Right renal pelvis (tissue), 4 donors: ENCODE measurements around the gene PLBD2. TPM values are rescaled to one million over a fixed set of nuclear protein-coding genes. Genes with fewer than 3 reads are reported as not detected.

Experiments
- DNase-seq, 4 donors: peaks; one replicate each; pipeline ENCODE4 v3.0.0-alpha.2; 2013; ENCODE audit warnings: low read depth in 4 of 4, low spot score in 3 of 4, missing footprints in 1 of 4
- polyA plus RNA-seq, 4 donors: library from polyadenylated mRNA; unstranded; fragments of 120-200 nt; gene quantifications; one replicate each; pipeline ENCODE4 v1.2.1, GENCODE V29; 2013; ENCODE audit not compliant: insufficient read length in 4 of 4

PLBD2 gene, protein sequence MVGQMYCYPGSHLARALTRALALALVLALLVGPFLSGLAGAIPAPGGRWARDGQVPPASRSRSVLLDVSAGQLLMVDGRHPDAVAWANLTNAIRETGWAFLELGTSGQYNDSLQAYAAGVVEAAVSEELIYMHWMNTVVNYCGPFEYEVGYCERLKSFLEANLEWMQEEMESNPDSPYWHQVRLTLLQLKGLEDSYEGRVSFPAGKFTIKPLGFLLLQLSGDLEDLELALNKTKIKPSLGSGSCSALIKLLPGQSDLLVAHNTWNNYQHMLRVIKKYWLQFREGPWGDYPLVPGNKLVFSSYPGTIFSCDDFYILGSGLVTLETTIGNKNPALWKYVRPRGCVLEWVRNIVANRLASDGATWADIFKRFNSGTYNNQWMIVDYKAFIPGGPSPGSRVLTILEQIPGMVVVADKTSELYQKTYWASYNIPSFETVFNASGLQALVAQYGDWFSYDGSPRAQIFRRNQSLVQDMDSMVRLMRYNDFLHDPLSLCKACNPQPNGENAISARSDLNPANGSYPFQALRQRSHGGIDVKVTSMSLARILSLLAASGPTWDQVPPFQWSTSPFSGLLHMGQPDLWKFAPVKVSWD
- polyA plus RNA-seq = 10 to 100 TPM; 18.8 to 22.2 (median 20.9) TPM

DNA sequence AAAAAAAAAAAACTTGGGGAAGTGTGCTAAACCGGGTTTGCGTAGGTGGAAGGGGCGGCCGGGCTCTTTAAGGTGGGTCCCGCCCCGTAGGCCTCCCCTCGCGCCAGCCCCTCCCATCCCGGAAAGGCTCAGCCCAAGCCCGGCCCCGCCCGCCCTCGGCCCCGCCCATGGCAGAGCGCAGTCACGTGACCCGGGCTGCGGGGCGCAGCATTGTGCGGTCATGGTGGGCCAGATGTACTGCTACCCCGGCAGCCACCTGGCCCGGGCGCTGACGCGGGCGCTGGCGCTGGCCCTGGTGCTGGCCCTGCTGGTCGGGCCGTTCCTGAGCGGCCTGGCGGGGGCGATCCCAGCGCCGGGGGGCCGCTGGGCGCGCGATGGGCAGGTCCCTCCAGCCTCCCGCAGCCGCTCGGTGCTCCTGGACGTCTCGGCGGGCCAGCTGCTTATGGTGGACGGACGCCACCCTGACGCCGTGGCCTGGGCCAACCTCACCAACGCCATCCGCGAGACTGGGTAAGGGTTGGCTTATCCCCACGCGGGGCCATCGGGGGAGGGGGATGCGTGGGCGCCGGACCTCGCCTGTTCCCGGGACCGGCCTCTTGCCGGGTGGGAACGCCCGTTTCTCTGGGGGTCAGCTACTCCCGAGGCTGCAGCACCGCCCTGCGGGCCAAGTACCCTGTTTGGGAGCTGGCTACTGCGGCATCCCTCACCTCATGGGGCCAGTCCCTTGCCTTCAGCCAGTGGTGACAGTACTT, at the start of gene PLBD2:
TSS of gene PLBD2 (plus strand) at position 207 of the 752 bp plus-strand sequence. CDS start at position 221, 14 bp downstream.
- peak; percentile 82 to 90 (median 86) for DNase-seq

DNA sequence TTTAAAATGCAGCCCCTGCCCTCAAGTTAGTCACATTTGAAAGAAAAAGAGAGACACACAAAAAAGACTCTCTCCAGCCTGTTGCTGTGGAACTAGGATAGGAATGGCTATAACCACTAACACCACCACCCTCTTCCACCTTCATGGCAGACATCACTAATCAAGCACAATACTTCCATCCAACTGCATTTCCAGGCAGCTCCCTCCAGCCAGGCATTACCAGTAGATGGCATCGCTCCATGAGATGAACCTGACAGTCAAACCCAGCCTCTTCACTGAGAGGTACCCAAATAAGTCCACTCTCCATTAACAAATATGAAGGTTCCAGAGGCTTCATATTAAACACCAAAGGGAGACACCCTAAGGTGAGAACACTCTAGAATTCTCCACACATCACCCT, 47.9 kb upstream of the PLBD2 start:
- DNase-seq = no peak

DNA sequence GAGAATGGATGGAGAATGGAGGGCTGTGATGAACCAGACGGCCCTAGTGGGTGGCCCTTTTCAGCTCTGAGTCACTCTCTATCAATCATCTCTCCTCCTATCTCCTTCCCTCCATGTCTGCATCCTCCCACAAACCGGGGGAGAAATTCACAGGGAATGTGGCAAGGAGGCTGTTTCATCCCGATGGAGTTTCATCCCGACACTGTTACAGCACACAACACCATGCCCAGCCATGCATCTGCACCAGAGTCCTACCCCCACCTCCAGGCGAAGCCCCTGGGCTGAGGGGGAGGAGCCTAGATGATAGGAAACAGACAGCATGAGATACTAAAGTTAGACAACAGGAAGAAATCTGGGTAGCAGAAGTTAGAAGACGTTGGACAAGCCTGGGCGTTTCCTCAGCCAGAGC, 44.3 kb upstream of the PLBD2 start:
- DNase-seq = no peak

DNA sequence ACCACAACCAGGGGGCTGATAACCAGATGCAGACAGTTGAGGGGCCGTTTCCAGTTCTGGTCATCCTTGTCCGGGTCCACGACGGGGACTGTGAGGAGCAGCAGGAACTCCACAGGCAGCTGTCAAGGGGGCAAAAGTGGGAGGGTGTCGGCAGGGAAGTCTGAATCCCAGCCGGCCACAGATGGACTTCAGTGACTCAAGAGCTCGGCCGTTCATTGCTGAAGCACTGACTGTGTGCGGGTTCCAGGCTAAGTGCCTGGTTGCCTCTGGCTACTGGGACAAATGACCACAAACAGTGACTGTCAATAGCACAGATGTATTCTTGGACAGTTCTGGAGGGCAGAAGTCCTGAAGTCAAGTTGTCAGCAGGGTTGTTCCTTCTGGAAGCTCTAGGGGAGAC, 43.0 kb upstream of the PLBD2 start:
- DNase-seq = no peak

DNA sequence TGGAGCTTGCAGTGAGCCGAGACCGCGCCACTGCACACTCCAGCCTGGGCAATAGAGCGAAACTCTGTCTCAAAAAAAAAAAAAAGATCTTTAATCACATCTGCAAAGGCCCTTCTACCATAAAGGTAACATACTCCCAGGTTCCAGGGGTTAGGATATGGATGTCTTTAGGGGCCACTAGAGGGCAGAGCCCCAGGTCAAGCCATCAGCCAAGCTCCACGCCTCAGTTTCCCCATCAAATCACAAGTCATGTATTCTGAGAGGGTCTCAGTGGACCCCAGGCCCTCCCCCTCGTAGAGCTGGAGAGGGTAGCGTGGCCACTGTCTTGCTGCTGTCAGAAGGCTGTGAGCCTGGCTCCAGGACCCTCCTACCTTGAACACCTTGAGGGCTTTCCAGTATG, 42.2 kb upstream of the PLBD2 start:
- DNase-seq = no peak

DNA sequence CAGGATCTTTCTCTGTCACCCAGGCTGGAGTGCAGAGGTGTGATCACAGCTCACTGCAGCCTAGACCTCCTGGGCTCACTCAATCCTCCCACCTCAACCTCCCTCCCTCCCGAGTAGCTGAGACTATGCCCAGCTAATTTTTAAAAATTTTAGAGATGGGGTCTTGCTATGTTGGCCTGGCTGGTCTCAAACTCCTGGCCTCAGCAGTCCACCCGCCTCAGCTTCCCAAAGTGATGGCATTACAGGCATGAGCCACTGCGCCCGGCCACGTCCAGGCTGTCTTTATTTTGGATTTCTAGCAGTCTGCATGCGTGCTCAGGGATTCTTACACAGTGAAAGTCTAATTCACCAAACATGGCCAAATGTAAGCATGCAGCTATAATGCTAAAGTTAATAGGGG, 41.3 kb upstream of the PLBD2 start:
- no peak for DNase-seq

DNA sequence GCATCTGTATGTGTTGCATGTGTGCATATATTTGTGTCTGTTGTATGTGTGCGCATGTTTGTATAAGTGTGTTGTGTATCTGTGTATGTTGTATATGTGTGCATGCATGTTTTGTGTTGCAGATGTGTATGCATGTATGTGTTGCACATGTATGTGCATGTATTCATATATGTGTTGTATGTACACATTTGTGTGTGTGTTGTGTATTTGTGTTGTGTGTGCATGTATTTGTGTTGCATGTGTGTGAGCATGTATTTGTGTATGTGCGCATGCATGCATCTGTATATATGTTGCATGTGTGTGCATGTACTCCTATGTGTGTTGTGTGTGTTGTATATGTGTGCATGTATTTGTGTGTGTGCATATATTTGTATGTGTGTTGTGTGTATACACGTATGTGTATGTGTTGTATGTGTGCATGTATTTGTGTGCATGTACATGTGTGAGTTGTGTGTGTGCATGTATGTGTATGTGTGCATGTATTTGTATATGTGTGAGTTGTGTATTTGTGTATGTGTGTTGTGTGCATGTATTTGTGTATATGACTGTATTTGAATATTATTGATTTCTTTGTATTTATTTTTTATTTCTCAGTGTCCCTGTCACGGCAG, 40.2 kb upstream of the PLBD2 start:
- no peak for DNase-seq

DNA sequence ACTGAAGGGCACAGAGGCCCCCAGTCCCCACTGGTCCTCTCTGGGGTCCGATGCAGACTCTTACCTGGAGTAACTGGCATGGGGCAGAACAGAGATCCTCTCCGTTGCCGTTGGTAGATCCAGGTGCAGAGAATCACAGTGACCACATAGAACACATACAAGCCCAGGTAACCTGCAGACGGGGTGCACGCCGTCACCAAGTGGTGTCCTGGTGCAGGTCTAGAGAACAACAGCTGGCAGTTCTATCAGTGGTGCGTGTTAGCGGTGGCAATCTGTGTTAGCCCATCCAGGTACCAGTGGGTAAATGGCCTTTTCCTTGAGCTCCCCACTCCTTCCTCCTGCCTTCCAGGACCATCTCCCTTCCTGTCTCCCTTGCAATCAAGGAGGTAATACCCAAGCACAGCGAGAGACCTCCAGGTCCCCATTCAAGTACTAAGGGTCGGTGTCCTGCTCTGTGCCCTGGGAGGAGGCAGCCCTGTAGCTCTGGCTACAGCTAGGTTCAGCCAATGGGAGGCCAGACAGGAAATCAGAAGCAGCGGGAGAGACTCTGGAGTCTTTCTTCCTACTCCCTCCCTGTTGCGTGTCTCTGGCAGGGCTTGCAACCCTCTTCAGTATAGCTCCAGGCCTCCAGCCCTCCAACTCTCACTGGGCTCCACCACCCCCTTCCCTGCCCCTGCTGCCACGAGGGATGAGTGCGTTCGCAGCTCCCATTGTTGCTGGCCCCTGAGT, 39.3 kb upstream of the PLBD2 start:
- no peak for DNase-seq

DNA sequence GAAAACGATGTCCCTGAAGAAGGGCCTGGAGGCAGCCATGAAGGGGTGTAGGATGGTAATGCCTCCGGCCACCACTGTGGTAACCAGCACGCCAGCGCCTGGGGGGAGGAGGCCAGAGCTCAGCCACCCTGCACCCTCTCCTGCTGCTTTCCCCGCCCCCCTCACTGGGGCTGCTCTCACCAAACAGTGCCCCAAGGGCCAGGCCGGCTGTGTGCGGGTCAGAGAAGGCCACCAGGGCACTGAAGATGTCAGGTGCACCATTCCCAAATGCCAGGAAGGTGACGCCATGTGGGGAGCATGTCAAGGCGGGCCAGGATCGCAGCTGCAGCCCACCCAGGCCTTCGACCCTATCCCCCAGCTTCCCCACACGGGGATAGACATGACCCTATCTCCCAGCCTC, 38.0 kb upstream of the PLBD2 start:
- no peak for DNase-seq

DNA sequence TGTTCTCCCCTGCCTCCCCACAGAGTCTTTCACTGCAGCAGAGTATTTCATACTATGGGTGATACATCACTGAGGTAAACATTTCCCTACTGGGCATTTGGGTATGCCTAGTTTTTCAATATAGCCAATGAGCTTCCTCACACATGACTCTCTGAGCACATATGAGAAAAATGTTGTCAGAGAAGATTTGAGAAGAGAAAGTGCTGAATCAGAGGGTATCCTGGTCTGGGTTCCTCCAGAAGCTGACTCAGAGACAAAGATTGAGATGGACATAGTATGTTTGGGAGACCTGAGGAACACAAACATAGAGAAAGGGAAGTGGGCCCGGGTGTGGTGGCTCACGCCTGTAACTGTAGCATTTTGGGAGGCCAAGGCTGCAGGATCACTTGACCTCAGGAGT, 36.0 kb upstream of the PLBD2 start:
- DNase-seq = no peak

DNA sequence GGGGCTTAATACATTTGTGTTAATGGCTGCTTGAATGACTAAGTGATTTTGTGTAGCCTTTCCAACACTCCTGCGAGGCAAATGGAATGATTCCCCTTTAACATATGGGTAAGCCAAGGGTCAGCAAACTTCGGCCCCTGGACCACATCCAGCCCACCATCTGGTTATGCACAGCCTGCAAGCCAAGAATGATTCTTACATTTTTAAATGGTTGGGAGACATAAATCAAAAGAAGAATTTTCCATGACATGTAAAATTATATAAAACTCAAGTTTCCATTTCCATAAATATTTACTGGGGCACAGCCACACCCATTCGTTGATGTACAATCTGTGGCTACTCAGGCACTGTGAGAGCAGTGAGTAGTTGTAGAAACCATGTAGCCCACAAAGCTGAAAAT, 32.5 kb upstream of the PLBD2 start:
- peak in 2 of 4 donors; percentile 39 to 44 for DNase-seq

DNA sequence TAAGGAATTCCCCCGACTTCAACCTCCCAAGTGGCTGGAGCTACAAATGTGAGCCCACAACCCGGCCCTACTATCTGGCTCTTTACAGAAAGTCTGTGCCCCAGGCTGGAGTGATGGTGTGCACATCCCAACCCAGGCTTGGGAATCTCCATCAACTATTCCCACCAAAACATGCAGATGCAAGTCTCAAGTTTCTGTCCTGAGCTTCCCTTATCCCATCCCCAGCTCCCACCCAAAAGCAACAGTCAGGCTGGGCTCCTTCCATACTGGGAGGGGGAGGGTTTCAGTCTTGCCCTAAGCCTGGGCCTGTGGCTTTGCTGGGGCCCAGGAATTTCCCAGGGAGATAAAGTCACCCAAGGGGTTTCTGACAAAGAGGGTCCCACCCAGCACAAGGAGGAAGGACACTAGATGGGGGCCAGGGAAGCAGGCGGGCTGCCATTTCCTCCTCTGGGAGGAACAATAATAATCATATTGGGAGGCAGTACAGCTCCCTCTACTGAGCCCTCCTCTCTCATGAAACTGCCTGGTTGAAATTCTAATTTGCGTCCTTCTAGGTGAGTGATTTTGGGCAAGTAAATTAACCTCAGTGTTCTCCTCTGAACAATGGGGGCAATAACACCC, 31.5 kb upstream of the PLBD2 start:
- DNase-seq = no peak

DNA sequence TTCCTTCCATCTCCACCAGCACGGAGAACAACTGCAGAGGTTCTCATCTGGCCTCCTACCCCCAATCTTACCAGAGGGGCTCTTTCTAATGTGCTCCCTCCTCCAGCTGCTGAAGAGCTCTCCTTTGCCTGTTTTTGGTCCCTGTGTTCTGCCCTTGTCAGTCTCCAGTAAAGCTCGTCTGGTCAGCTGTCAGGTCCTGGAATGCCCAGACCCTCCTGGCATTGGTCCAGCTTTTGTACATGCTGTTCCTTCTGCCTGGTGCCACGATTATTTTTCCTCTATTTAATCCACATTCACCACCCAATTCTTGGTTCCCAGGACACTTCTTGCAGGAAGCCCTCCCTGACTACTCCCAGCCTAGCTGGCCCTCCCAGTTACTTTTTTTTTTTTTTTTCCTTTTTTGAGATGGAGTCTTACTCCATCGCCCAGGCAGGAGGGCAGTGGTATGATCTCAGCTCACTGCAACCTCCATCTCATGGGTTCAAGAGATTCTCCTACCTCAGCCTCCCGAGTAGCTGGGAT, 30.0 kb upstream of the PLBD2 start:
- no peak for DNase-seq

DNA sequence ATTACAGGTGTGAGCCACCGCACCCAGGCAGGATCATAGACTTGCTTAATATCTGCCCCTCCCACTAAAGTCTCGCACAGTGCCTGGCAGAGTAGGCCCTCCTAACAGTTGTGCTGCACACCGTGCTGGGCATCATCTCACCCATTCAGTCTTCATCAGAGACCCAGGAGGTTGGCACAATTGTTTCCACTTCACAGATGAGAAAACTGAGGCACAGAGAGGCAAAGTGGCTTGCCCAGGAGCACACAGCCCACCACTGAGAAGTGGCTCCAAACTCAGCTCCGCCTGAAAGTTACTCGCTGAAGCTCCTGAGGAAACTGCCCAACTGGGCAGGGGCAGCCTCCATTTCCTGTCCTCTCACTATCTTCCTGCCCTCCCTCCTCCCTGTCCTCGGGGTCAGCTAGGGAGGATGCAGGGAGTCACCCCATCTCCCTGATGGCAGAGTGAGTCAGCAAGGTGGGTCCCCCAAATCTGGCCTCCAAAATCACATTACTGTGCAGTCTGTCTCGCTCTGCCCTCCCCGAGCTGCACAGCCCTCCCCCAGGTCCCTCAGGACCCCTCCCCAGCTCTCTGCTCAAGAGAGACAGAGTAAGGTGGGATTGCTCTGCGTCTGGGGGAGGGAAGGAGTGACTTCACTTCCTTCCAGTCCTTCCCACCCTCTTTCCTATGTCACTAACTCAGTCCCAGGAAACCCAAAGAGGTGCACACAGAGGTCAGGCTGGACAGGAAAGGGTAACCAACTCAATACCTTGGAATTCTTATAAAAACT, 29.2 kb upstream of the PLBD2 start:
- no peak for DNase-seq

DNA sequence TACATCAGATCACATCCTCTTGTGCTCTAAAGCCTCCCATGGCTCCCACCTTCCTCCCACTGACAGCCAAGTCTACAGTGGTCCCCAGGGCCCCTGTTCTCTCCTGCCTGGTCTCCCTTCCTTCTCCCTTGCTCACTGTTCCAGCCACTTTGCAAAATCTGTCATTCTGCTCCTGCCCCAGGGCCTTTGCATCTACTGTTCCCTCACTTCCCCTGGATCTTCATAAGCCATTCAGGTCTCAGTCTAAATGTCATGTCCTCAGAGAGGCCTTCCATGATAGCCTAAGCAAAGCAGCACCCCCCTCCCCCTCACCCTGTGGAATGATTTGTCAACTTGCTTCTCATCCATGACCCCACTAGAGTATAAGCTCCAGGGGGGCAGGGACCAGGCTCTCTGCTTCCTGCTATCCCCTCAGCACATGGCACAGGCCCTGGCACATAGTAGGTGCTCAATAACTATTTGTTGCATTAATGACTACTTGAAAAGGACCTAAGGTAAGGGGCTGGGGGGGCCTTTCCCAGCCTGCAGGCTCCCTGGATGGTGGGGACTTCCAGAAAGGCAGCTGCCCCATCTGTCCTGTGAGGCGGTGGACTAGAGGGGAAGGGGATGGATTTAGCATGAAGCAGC, 28.5 kb upstream of the PLBD2 start:
- DNase-seq = no peak

DNA sequence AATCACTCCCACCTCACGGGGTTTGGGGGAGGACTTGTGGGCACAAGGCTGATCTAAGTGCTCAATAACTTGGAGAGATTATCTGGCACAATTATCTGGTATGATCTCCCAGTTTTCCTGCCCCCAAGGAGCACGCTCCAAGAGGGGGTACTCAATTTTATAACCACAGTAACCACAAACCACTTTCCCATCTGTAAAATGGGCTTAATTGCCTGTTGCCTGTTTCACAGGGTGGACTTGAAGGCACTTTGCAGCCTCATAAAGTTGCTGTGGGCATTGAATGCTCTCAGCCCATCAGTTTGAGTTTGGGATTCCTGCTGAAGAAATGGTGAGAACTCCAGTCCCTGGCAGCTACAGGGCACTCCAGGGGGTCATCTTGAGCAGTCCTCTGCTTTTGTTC, 27.9 kb upstream of the PLBD2 start:
- DNase-seq = no peak

DNA sequence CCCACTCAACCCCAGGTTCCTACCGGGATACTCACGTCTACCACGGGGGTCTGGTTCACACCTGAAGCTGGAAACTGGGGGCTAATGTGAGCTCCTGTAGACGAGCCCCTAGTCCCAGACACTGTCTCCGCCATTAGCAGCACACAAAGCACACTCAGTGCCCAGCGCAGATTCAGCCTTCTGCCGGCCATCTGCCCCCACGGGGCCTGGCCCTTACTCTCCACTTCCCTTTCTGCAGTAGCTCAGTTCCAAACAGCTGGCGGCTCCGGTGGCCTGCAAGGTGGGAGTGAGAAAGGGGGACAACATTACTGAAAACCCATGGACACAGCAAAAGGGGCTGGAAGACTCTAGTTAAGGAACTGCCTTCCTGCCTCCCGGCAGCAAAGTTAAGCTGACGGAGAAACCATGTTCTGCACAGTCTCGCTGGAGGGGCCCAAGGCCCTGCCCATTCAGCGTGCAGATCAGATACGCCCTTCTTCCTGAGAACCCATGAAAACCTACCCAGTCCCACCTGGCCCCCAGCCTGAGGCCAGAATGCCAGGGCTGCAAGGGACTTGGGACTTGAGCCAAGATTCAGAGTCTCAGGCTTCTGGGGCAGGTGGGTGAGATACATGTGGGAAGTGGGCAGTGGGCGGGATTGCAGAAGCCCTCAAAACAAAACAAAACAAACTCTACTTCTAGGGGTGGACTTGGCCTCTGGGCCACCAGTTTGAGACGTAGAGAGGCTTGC, 25.5 kb upstream of the PLBD2 start:
- no peak for DNase-seq

DNA sequence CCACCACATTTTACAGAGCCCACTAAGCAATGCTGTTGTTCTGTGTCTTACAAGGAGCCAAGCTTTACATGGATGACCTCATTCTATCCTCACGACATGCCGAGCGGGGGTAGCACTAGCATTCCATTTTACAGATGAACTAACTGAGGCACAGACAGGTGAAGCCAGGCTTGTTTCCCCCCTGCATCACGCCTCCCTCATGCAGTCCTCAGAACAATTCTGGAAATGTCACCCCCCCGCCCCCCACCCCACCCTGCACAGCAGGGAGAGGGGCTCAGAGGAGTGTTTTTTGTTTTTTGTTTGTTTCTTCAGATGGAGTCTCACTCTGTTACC, 25.0 kb upstream of the PLBD2 start:
- DNase-seq = no peak
